Body of pancreas (tissue), 4 donors: Measurements from ENCODE around the gene MARCHF3. TPM values are rescaled to one million over a fixed set of nuclear protein-coding genes. Genes with fewer than 3 reads are reported as not detected.

Experiments used
- ATAC-seq: fragments of 150-250 bp; one replicate; pipeline ENCODE4 v1.9.1; 2016
- DNase-seq, 4 donors: peaks; one replicate each; pipeline ENCODE4 v3.0.0-alpha.2; 2019
- H3K27ac ChIP-seq, 4 donors: fragments of 200-600 bp; sonication (generic); 1 replicate in 3 of 4; 2 replicates in 1 of 4; pipeline versions ENCODE4 v1.5.1 to v1.6.1; 2016 to 2019; ENCODE audit warnings: mild to moderate bottlenecking in 1 of 4, mixed read lengths in 1 of 4, moderate library complexity in 1 of 4
- H3K27me3 ChIP-seq, 2 donors: fragments of 200-600 bp; sonication (generic); one replicate each; pipeline ENCODE4 v1.6.0; 2016; ENCODE audit warnings: mild to moderate bottlenecking in 1 of 2
- H3K36me3 ChIP-seq, 2 donors: fragments of 200-600 bp; sonication (generic); replicated peaks in 1 of 2; 2 replicates each; pipeline ENCODE4 v1.5.1; 2016; ENCODE audit warnings: low read depth in 2 of 2; ENCODE audit not compliant: insufficient read depth in 1 of 2
- H3K4me1 ChIP-seq: fragments of 200-600 bp; sonication (generic); one replicate; pipeline ENCODE4 v1.6.0; 2016
- H3K4me3 ChIP-seq, 2 donors: fragments of 200-600 bp; sonication (generic); 1 replicate in 1 of 2; 2 replicates in 1 of 2; pipeline ENCODE4 v1.5.1; 2016 to 2019
- H3K9me3 ChIP-seq, 3 donors: fragments of 200-600 bp; sonication (generic); 1 replicate in 2 of 3; 2 replicates in 1 of 3; pipeline ENCODE4 v1.5.1; 2016
- POLR2A ChIP-seq, 3 donors: fragments of 450-650 bp; IDR thresholded peaks; one replicate each; pipeline ENCODE4 v1.6.1; 2016; ENCODE audit warnings: antibody characterized with exemption in 3 of 3, mild to moderate bottlenecking in 2 of 3
- WGBS, 2 donors: methylation state at CpG; one replicate each; pipeline ENCODE4 v1.1.5; 2017; 5-methylcytosine and 5-hydroxymethylcytosine counted together
- intact Hi-C: fragments of 100-400 bp; cut with DNase I; formaldehyde crosslinking; loops from one replicate; pipeline ENCODE4 v1.15.1; 2023
- total RNA-seq, 2 donors: library from RNA; depleted of rRNA; stranded (reverse); fragments of >200 nt; gene quantifications; one replicate each; pipeline ENCODE4 v1.1.0, GENCODE V29; 2016
- TF ChIP-seq, protein P1 (sequence below), 7 experiments: fragments of 450-650 bp in 4 of 7; fragments of 200-600 bp in 3 of 7; sonication (generic) in 3 of 7; IDR thresholded peaks; one replicate each; pipeline ENCODE4 v1.5.1; 2016 to 2019; ENCODE audit warnings: antibody characterized with exemption in 7 of 7

Gene MARCHF3
- total RNA-seq, 2 donors from 2014 or later, result 2.1 to 8.2 TPM

DNA sequence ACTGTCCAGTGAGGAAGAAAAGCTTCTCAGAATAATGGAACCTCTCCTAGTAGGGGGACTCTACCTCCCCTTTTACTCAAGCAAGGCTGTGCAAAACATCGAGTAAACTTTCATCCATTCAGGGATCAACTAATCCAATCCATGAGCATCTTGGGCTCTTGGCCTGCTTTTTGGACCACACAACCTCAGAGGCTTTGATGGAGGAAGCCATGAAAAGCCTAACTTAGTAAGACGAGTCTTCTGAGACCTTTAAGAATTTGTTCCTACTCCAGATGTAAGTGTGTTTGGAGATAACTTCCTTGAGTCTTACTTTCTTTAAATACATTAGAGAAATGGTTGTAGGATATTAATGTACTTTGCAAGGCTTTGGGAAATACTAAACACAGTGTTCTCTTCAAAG, 49.1 kb downstream of the MARCHF3 start:
- 87 to 90% methylated on average over 2 of the region's 2 CpGs for WGBS, 2 donors
- Histone ChIP-seq H3K9me3 (no peaks in the 10 kb centered on the region), H3K4me1 (no peaks in the 10 kb centered on the region), H3K27me3 (no peaks in the 10 kb centered on the region), H3K27ac (no peak overlapping the region), H3K4me3 (no peak overlapping the region), H3K36me3 (no peaks in the 10 kb centered on the region)
- no peak for DNase-seq
- intact Hi-C loops, result no loop called here
- TF ChIP-seq, protein P1, sequence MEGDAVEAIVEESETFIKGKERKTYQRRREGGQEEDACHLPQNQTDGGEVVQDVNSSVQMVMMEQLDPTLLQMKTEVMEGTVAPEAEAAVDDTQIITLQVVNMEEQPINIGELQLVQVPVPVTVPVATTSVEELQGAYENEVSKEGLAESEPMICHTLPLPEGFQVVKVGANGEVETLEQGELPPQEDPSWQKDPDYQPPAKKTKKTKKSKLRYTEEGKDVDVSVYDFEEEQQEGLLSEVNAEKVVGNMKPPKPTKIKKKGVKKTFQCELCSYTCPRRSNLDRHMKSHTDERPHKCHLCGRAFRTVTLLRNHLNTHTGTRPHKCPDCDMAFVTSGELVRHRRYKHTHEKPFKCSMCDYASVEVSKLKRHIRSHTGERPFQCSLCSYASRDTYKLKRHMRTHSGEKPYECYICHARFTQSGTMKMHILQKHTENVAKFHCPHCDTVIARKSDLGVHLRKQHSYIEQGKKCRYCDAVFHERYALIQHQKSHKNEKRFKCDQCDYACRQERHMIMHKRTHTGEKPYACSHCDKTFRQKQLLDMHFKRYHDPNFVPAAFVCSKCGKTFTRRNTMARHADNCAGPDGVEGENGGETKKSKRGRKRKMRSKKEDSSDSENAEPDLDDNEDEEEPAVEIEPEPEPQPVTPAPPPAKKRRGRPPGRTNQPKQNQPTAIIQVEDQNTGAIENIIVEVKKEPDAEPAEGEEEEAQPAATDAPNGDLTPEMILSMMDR (IDR thresholded peaks at IDR 0.05), result no peak
- no peak for TF ChIP-seq POLR2A (IDR thresholded peaks at IDR 0.05)
- no peak for ATAC-seq

DNA sequence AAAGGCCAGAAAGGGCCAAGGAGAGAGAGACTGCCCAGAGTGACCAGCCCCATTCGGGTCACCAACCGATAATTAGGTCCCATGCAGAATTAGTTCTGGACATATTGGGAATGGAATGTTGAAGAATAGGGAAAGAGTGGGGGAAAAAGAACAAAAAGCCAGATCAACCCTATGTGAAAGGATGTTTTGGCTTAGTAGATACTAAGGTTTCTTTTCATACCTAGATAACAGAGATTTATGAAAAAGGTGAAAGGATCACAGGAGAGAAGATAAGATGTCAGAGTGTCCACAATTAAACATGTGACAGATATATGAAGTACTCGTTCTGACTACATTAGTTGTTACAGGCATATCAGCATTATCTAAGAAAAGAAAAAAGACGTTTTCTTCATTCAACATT, 52.1 kb downstream of the MARCHF3 start:
- Histone ChIP-seq H3K4me3 (no peak overlapping the region), H3K27me3 (no peaks in the 10 kb centered on the region), H3K27ac (no peak overlapping the region), H3K9me3 (no peaks in the 10 kb centered on the region), H3K36me3 (no peaks in the 10 kb centered on the region), H3K4me1 (no peaks in the 10 kb centered on the region)
- intact Hi-C loops, result no loop called here
- WGBS, 2 donors, result 64% methylated on average over 4 of the region's 4 CpGs
- ATAC-seq, result no peak
- no peak for DNase-seq
- no peak for TF ChIP-seq POLR2A (IDR thresholded peaks at IDR 0.05)
- TF ChIP-seq, protein P1 (IDR thresholded peaks at IDR 0.05), result no peak

DNA sequence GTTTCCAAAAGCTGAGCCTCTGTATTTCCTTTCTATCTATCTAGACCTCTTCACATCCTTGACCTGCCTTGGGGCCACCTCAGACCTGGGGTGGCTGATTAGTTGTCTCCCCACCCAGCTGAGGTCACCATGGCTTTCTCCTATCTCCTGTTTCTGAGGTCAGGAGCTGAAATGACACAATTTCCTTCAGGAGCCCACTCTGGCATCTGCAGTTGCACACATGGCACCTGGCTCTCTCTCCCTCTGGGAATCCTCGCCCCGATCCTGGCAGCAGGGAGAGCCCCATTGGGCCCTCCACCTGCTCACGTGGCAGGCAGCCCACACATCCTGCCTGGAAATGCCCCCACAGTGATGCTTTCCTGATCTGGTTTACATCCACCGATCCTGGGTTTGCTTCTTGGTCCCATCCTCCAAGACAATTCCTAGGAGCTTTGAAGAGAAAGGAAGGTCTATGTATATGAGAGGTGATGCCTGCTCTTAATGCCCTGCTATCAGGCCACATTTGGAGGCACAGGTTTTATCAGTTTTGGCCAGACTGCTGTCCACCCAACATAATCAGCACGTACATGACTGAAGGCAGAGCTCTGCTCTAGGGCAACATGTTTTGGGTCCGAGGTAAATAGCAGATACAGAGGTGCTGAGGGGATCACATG, 53.7 kb downstream of the MARCHF3 start:
- no peak for TF ChIP-seq POLR2A (IDR thresholded peaks at IDR 0.05)
- TF ChIP-seq, protein P1 (IDR thresholded peaks at IDR 0.05), result no peak
- Histone ChIP-seq H3K27ac (no peak overlapping the region), H3K27me3 (no peaks in the 10 kb centered on the region), H3K36me3 (no peaks in the 10 kb centered on the region), H3K4me1 (no peaks in the 10 kb centered on the region), H3K9me3 (no peaks in the 10 kb centered on the region), H3K4me3 (no peak overlapping the region)
- 76 to 90% methylated on average over 6 of the region's 6 CpGs for WGBS, 2 donors
- no peak for ATAC-seq
- intact Hi-C loops, result no loop called here
- DNase-seq, result no peak

DNA sequence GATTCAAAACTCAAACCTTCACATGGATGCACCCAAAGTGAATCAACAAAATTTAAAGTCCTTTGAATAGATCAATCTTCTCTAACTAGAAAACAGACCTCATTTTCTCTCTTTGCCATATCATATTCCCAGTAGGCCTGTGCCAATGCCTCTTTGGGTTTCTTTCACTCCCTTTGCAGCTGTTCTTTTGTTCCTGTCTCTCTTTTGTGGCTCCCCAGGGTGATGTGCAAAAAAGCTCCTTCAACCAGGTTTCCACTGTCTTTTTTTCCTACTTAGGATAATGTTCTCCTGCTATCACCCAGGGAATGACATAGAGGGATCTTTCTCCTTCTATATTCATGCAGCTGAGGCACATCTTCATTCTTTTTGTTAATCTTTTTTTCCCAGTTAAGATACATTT, 54.6 kb downstream of the MARCHF3 start:
- ATAC-seq, result no peak
- TF ChIP-seq, protein P1 (IDR thresholded peaks at IDR 0.05), result no peak
- no peak for TF ChIP-seq POLR2A (IDR thresholded peaks at IDR 0.05)
- no peak for DNase-seq
- no peak overlapping the region for H3K27ac ChIP-seq
- peaks cover 2% of the 10 kb centered on the region for H3K4me1 ChIP-seq
- H3K36me3 ChIP-seq, result no peaks in the 10 kb centered on the region
- intact Hi-C loops, result no loop called here
- no peaks in the 10 kb centered on the region for H3K9me3 ChIP-seq
- H3K4me3 ChIP-seq, result no peak overlapping the region
- H3K27me3 ChIP-seq, result no peaks in the 10 kb centered on the region

DNA sequence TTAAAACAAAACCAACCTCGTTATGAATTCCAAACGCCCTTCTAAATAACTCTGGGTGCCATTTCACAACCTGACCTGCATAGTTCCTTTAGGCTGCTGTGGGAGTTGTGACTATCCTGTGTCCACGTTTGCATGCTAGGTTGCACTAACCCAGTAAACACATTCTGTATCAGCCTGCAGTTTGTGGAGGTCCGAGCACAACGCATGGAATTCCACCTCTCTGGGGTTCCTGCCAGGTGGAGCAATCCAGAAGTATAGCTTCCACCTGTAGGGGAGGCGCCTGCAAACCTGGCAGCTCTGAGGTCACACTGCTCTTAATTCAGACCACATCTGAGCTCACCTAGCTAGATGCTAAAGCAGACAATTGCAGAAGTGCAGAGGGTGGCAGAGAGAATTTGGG, 57.2 kb downstream of the MARCHF3 start:
- H3K27me3 ChIP-seq, result no peaks in the 10 kb centered on the region
- H3K9me3 ChIP-seq, result no peaks in the 10 kb centered on the region
- ATAC-seq, result no peak
- no peak for DNase-seq
- TF ChIP-seq, protein P1 (IDR thresholded peaks at IDR 0.05), result no peak
- TF ChIP-seq POLR2A (IDR thresholded peaks at IDR 0.05), result no peak
- H3K36me3 ChIP-seq, result no peaks in the 10 kb centered on the region
- peaks cover 4% of the 10 kb centered on the region for H3K4me1 ChIP-seq
- intact Hi-C loops, result no loop called here
- H3K27ac ChIP-seq, result no peak overlapping the region
- 72 to 77% methylated on average over 6 of the region's 6 CpGs for WGBS, 2 donors
- H3K4me3 ChIP-seq, result no peak overlapping the region
